Measurements from ENCODE around the gene BHLHA9.

DNA sequence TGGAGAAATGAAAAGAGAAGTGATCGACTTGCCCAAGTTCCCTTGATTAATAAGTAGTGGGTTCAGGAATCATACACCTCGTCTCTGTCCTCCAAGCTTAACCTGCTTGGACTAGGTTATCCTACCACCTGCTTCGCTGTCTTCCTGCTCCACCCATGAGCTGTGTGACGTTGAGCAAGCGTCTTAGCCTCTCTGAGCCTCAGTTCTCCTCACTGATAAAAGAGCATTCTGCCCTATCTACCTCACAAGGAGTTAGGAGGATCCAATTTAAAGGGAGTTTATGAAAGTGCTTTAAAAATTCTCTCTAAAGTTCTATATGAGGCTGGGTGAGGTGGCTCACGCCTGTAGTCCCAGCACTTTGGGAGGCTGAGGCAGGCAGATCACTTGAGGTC lies 9.5 kb upstream of the BHLHA9 start:
- no peak for TF ChIP-seq REST (IDR thresholded peaks at IDR 0.05; ENCODE audit: insufficient read depth in 1 of 2, low read depth in 2 of 2, low read length in 2 of 2)
- TF ChIP-seq POLR2AphosphoS5 (IDR thresholded peaks at IDR 0.05; ENCODE audit: low read depth, low read length): no peak
- no peak for TF ChIP-seq SIN3A (IDR thresholded peaks at IDR 0.05; ENCODE audit: borderline replicate concordance, insufficient read depth, low read length)
- no peak for TF ChIP-seq TAF1 (IDR thresholded peaks at IDR 0.05; ENCODE audit: borderline replicate concordance, insufficient read depth, low read length)
